ENCODE data around the gene E4F1. TPM values are rescaled to one million over a fixed set of nuclear protein-coding genes. Genes with fewer than 3 reads are reported as not detected.

The E4F1 gene
- total and polyA plus RNA-seq, 3 donors from 2014 or later, result 20.0 to 69.4 (median 57.4) TPM

DNA sequence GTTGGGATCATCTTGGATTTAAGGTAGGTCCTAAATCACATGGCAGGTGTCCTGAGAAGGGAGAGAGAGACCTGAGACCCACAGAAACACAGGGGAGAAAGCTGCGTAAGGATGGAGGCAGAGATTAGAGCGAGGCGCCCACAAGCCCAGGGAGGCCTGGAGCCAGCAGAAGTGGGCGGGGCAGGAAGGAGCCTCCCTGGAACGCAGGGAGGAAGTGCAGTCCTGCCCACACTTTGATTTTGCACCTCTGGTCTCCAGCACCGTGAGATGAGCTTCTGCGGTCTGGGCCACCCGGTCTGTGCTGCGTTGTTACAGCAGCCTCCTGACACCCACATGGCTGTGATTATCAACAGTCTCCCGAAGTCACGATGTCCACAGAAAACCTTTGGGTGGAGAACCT lies 19.2 kb downstream of the E4F1 start:
- 75 to 80% methylated on average over 11 of the region's 11 CpGs for WGBS, 2 donors
- TF ChIP-seq, protein P1, sequence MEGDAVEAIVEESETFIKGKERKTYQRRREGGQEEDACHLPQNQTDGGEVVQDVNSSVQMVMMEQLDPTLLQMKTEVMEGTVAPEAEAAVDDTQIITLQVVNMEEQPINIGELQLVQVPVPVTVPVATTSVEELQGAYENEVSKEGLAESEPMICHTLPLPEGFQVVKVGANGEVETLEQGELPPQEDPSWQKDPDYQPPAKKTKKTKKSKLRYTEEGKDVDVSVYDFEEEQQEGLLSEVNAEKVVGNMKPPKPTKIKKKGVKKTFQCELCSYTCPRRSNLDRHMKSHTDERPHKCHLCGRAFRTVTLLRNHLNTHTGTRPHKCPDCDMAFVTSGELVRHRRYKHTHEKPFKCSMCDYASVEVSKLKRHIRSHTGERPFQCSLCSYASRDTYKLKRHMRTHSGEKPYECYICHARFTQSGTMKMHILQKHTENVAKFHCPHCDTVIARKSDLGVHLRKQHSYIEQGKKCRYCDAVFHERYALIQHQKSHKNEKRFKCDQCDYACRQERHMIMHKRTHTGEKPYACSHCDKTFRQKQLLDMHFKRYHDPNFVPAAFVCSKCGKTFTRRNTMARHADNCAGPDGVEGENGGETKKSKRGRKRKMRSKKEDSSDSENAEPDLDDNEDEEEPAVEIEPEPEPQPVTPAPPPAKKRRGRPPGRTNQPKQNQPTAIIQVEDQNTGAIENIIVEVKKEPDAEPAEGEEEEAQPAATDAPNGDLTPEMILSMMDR (IDR thresholded peaks at IDR 0.05), result no peak
- TF ChIP-seq POLR2A (IDR thresholded peaks at IDR 0.05), result no peak
- Histone ChIP-seq H3K9me3 (no peaks in the 10 kb centered on the region), H3K27me3 (no peaks in the 10 kb centered on the region), H3K27ac (no peak overlapping the region), H3K36me3 (ENCODE audit: low read depth, missing control alignments) (no peaks in the 10 kb centered on the region), H3K4me3 (no peak overlapping the region), H3K4me1 (no peaks in the 10 kb centered on the region)
- intact Hi-C loops (cut with DNase I; ENCODE audit: low total_unique reads), result no loop called here
- no peak for DNase-seq

DNA sequence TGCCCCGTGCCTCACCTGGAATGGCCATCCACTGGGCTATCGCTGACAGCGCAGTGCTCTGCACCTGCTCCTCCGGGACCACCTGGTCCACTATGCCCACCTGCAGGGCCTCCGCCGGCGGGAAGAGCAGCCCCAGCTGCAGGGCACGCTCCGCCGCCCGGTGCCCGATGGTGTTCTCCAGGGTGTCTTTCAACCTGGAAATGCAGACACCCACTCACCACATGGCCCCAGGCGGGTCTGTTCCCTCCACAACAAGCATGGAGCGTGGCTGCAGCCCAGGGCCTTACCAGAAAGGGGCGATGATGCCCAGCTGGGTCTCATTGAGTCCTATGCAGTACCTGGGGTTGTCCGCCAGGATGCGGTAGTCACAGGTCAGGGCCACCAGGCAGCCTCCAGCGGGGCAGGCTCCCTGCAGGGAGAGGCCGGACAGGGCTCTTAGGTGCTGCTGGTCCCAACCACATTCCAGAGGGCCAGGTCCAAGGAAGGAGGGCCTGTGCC lies 19.7 kb downstream of the E4F1 start:
- WGBS, 2 donors, result 97% methylated on average over 19 of the region's 19 CpGs; no CpG with 5 or more reads in 1 of the 2 donors

DNA sequence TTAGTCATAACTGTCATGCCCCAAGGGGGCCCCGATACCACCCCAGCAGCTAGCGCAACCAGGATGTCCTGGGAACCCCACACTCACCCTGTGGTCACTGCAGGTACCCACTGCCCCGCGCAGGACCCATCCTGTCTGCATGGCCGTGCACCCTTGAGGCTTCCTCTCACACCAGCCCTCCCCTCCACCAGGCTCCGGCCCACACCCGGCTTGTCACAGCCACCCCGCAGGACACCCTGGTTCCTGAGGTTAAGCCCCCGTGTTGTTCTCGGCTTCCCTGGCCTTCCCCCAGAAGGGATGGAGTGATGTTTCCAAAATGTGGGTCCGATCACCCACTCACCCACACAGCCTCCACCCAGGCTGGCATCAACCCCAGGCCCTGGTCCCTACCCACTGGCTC lies 20.4 kb downstream of the E4F1 start:
- 98 to 99% methylated on average over 6 to 11 of the region's 11 CpGs for WGBS, 2 donors
- no peaks in the 10 kb centered on the region for H3K4me1 ChIP-seq
- H3K9me3 ChIP-seq, result no peaks in the 10 kb centered on the region
- intact Hi-C loops (cut with DNase I; ENCODE audit: low total_unique reads), result no loop called here
- no peaks in the 10 kb centered on the region for H3K36me3 ChIP-seq (ENCODE audit: low read depth, missing control alignments)
- DNase-seq, result no peak
- no peaks in the 10 kb centered on the region for H3K27me3 ChIP-seq
- no peak for TF ChIP-seq POLR2A (IDR thresholded peaks at IDR 0.05)
- TF ChIP-seq, protein P1 (IDR thresholded peaks at IDR 0.05), result no peak
- H3K27ac ChIP-seq, result no peak overlapping the region
- H3K4me3 ChIP-seq, result no peak overlapping the region

More for the DNA sequence above, 19.7 kb downstream of the E4F1 start:
- no peaks in the 10 kb centered on the region for H3K36me3 ChIP-seq (ENCODE audit: low read depth, missing control alignments)
- intact Hi-C loops (cut with DNase I; ENCODE audit: low total_unique reads), result no loop called here
- no peaks in the 10 kb centered on the region for H3K4me1 ChIP-seq
- no peaks in the 10 kb centered on the region for H3K9me3 ChIP-seq
- no peak overlapping the region for H3K4me3 ChIP-seq
- no peak overlapping the region for H3K27ac ChIP-seq
- TF ChIP-seq POLR2A (IDR thresholded peaks at IDR 0.05), result no peak
- TF ChIP-seq, protein P1 (IDR thresholded peaks at IDR 0.05), result no peak
- H3K27me3 ChIP-seq, result no peaks in the 10 kb centered on the region
- DNase-seq, result no peak

DNA sequence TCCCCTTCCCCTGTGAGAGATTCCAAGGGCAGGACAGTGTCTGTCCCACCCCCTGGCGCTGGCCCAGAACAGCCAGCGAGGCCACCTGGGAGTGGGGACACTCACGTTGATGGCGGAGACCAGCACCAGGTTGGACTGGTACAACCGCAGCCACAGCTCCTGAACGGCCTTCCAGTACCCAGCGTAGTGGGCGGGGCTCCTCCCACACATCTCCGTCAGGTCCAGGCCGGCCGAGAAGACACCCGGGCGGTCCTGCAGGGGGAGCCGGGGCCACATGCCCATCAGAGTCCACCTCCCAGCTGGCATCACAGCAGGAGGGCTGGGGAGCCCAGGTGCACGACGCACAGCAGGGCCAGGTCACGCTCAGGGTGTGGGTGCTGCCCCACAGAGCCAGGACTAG lies 20.9 kb downstream of the E4F1 start:
- no peaks in the 10 kb centered on the region for H3K27me3 ChIP-seq
- no peaks in the 10 kb centered on the region for H3K4me1 ChIP-seq
- H3K4me3 ChIP-seq, result no peak overlapping the region
- no peak overlapping the region for H3K27ac ChIP-seq
- peak; percentile 59 for DNase-seq
- H3K9me3 ChIP-seq, result no peaks in the 10 kb centered on the region
- H3K36me3 ChIP-seq (ENCODE audit: low read depth, missing control alignments), result no peaks in the 10 kb centered on the region
- TF ChIP-seq, protein P1 (IDR thresholded peaks at IDR 0.05), result no peak
- no peak for TF ChIP-seq POLR2A (IDR thresholded peaks at IDR 0.05)
- WGBS, 2 donors, result 74 to 92% methylated on average over 5 to 16 of the region's 17 CpGs
- intact Hi-C loops (cut with DNase I; ENCODE audit: low total_unique reads), result no loop called here

Data from testis (tissue), 3 donors.